Measurements from ENCODE around the gene NMNAT2. TPM values are rescaled to one million over a fixed set of nuclear protein-coding genes. Genes with fewer than 3 reads are reported as not detected.
A peak's percentile ranks its signal among the peaks of the same experiment; 100 is the strongest.

NMNAT2 gene
- total and polyA plus RNA-seq, 2 experiments from 2014 or later = 3.6 to 10.0 TPM

DNA sequence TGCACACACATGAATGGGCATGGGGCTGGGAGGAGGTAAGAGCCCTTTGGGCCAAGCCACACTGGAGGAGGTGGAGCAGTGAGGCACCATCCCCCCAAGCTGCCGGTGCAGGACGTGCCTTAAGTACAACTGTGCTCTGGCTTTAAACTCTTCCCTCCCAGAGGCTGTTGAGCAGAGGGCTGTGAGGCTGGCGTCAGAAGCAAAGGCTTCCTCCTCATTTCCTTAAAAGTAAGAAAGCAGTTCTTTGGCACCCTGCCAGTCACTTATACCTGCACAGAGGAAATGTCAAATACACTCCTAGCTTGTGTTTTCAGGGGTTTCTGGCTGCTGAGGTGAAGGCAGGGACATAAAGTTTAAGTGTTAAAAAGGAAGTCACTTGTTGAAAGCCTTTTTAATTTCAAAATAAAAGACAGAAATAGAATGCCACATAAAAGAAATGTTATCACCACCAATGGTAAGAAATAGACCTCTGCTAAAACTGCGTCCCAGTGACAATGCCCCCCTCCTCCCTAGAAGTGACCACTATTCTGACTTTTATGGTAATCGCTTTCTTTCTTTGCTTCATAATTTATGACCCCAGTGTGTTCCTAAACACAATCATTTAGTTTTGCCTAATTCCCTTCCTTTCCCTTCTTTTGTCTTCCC is 199.1 kb downstream of the NMNAT2 start:
- ATAC-seq (peak; percentile 88), DNase-seq (ENCODE audit: low spot score) (no peak)
- H2AFZ ChIP-seq = no peak overlapping the region
- H3F3A ChIP-seq (replicated peaks; ENCODE audit: low read depth) = no peaks in the 10 kb centered on the region
- H3K27me3 ChIP-seq (ENCODE audit: insufficient read depth) = no peaks in the 10 kb centered on the region
- H3K36me3 ChIP-seq (ENCODE audit: insufficient read depth) = no peaks in the 10 kb centered on the region
- Mint-ChIP-seq H3K36me3 (ENCODE audit: low read depth) (no peaks in the 10 kb centered on the region), H3K27me3 (ENCODE audit: insufficient read depth, low read depth, poor library complexity) (peaks cover 11% of the 10 kb centered on the region), H3K4me3 (no peak overlapping the region), H3K27ac (no peak overlapping the region), H3K4me1 (peaks cover 26% of the 10 kb centered on the region), H3K9me3 (no peaks in the 10 kb centered on the region)
- H3K27ac ChIP-seq (ENCODE audit: low read depth) = no peak overlapping the region
- TF ChIP-seq NANOG (IDR thresholded peaks at IDR 0.05; ENCODE audit: borderline replicate concordance) = no peak
- H4K20me1 ChIP-seq (replicated peaks; ENCODE audit: insufficient read depth) = no peaks in the 10 kb centered on the region
- no peaks in the 10 kb centered on the region for H3K9me2 ChIP-seq (ENCODE audit: insufficient read depth)
- peaks cover 10% of the 10 kb centered on the region for H3K4me1 ChIP-seq (ENCODE audit: insufficient read depth)
- H3K4me3 ChIP-seq = no peak overlapping the region
- H3K4me2 ChIP-seq = no peak overlapping the region
- H3K79me2 ChIP-seq (replicated peaks; ENCODE audit: insufficient read depth) = no peaks in the 10 kb centered on the region

DNA sequence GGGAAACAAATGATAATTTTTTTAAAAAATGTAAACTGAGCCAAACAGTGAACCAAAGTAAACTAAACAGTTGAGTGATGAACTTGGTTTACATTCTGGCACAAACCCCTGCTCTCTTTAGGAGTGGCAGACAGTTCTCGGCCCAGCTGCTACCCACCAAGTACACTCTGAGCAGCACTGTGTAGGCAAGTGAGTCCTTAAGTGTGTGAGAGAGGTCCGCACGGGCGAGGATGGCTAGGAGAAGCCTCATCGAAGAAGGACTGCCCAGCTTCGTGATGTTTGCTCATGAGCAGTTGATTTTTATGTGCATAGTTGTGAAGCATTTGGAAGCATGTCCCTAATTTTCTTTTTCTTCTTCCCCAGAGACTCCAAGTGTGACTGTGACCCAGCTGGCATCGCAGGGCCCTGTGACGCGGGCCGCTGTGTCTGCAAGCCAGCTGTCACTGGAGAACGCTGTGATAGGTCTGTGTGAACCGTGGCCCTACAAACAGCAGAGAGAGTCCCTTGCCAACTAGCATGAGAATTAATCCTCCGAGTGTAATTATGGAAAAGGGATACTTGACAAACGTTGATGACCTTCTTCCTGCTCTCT is 200.1 kb downstream of the NMNAT2 start:
- Histone ChIP-seq H3K4me1 (ENCODE audit: insufficient read depth) (peaks cover 10% of the 10 kb centered on the region), H3K36me3 (ENCODE audit: insufficient read depth) (no peaks in the 10 kb centered on the region), H3K27ac (ENCODE audit: low read depth) (no peak overlapping the region), H3K79me2 (replicated peaks; ENCODE audit: insufficient read depth) (no peaks in the 10 kb centered on the region), H3K4me3 (no peak overlapping the region), H3K27me3 (ENCODE audit: insufficient read depth) (no peaks in the 10 kb centered on the region), H3F3A (replicated peaks; ENCODE audit: low read depth) (no peaks in the 10 kb centered on the region), H2AFZ (no peak overlapping the region), H4K20me1 (replicated peaks; ENCODE audit: insufficient read depth) (no peaks in the 10 kb centered on the region), H3K4me2 (no peak overlapping the region), H3K9me2 (ENCODE audit: insufficient read depth) (no peaks in the 10 kb centered on the region)
- Mint-ChIP-seq H3K27me3 (ENCODE audit: insufficient read depth, low read depth, poor library complexity) (peaks cover 11% of the 10 kb centered on the region), H3K4me1 (peaks cover 26% of the 10 kb centered on the region), H3K9me3 (no peaks in the 10 kb centered on the region), H3K27ac (0 out of 2 replicates have a peak overlapping the region, but pooled peaks have one; percentile 8), H3K4me3 (no peak overlapping the region), H3K36me3 (ENCODE audit: low read depth) (no peaks in the 10 kb centered on the region)
- DNase-seq (ENCODE audit: low spot score) (no peak), ATAC-seq (no peak; the same call in 2 of the 3 replicates)
- no peak for TF ChIP-seq ZNF462 (CRISPR knock-in tag; IDR thresholded peaks at IDR 0.05)
- TF ChIP-seq STAT1 (IDR thresholded peaks at IDR 0.05; ENCODE audit: unreplicated experiment) = no peak
- no peak for TF ChIP-seq POLR2AphosphoS5 (IDR thresholded peaks at IDR 0.05; ENCODE audit: low read depth)
- no peak for TF ChIP-seq CTCF (conservative IDR thresholded peaks at IDR 0.05; ENCODE audit: low read depth in 2 of 2)
- TF ChIP-seq, protein P1, sequence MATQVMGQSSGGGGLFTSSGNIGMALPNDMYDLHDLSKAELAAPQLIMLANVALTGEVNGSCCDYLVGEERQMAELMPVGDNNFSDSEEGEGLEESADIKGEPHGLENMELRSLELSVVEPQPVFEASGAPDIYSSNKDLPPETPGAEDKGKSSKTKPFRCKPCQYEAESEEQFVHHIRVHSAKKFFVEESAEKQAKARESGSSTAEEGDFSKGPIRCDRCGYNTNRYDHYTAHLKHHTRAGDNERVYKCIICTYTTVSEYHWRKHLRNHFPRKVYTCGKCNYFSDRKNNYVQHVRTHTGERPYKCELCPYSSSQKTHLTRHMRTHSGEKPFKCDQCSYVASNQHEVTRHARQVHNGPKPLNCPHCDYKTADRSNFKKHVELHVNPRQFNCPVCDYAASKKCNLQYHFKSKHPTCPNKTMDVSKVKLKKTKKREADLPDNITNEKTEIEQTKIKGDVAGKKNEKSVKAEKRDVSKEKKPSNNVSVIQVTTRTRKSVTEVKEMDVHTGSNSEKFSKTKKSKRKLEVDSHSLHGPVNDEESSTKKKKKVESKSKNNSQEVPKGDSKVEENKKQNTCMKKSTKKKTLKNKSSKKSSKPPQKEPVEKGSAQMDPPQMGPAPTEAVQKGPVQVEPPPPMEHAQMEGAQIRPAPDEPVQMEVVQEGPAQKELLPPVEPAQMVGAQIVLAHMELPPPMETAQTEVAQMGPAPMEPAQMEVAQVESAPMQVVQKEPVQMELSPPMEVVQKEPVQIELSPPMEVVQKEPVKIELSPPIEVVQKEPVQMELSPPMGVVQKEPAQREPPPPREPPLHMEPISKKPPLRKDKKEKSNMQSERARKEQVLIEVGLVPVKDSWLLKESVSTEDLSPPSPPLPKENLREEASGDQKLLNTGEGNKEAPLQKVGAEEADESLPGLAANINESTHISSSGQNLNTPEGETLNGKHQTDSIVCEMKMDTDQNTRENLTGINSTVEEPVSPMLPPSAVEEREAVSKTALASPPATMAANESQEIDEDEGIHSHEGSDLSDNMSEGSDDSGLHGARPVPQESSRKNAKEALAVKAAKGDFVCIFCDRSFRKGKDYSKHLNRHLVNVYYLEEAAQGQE (IDR thresholded peaks at IDR 0.05; ENCODE audit: unreplicated experiment) = no peak
- no peak for TF ChIP-seq CREB1 (CRISPR knock-in tag; IDR thresholded peaks at IDR 0.05; ENCODE audit: low read depth)
- no peak for TF ChIP-seq ETS1 (IDR thresholded peaks at IDR 0.05)
